H1 (cell line): ENCODE data around the gene NEU2. TPM values are rescaled to one million over a fixed set of nuclear protein-coding genes. Genes with fewer than 3 reads are reported as not detected.
A peak's percentile ranks its signal among the peaks of the same experiment; 100 is the strongest.

Source experiments
- CTCF ChIA-PET: fragments of 300-600 bp; sonication (Branson Sonifier 250); formaldehyde crosslinking; loops from one replicate; lab custom pipeline; 2021; ENCODE audit not compliant: partially characterized antibody; lab: Charles Lee
- POLR2A ChIA-PET: fragments of 300-600 bp; sonication (Branson Sonifier 250); formaldehyde crosslinking; loops from one replicate; lab custom pipeline; 2021; ENCODE audit warnings: inconsistent platforms; ENCODE audit not compliant: partially characterized antibody; lab: Charles Lee
- DNase-seq, 2 experiments: peaks; one replicate each; pipeline versions ENCODE4 v3.0.0 to v3.0.0-alpha.2; 2010 to 2022; ENCODE audit warnings: low spot score in 2 of 2, low read depth in 1 of 2, mixed read lengths in 1 of 2
- FAIRE-seq: peaks from 2 replicates; lab custom pipeline; 2011; peaks lifted over from hg19 to GRCh38; lab: Jason Lieb, UNC
- H2AFZ ChIP-seq: 2 replicates; pipeline ENCODE4 v1.8.1; 2012; ENCODE audit warnings: low read length, inconsistent platforms
- H2AK5ac ChIP-seq: 2 replicates; pipeline ENCODE4 v1.6.1; 2013; ENCODE audit warnings: low read depth, low read length
- H2BK120ac ChIP-seq: replicated peaks from 2 replicates; pipeline ENCODE3; 2013; ENCODE audit warnings: low read depth, low read length, inconsistent platforms
- H2BK12ac ChIP-seq: 2 replicates; pipeline ENCODE4 v1.6.1; 2013; ENCODE audit warnings: low read depth, low read length
- H2BK15ac ChIP-seq: 2 replicates; pipeline ENCODE4 v1.6.1; 2013; ENCODE audit warnings: low read length
- H2BK20ac ChIP-seq: 2 replicates; pipeline ENCODE4 v1.6.1; 2013; ENCODE audit warnings: low read length
- H2BK5ac ChIP-seq: 2 replicates; pipeline ENCODE4 v1.6.1; 2013; ENCODE audit warnings: low read depth, low read length
- H3K14ac ChIP-seq: 2 replicates; pipeline ENCODE4 v1.6.1; 2013; ENCODE audit warnings: inconsistent platforms; ENCODE audit not compliant: insufficient read length
- H3K18ac ChIP-seq: 2 replicates; pipeline ENCODE4 v1.6.1; 2013; ENCODE audit warnings: low read length; ENCODE audit errors: extremely low read depth
- H3K23ac ChIP-seq: 2 replicates; pipeline ENCODE4 v1.6.1; 2013; ENCODE audit warnings: inconsistent platforms; ENCODE audit not compliant: insufficient read length
- H3K23me2 ChIP-seq: 2 replicates; pipeline ENCODE4 v1.6.1; 2013; ENCODE audit warnings: low read depth, low read length
- H3K27ac ChIP-seq: 2 replicates; pipeline ENCODE4 v1.6.1; 2011; ENCODE audit warnings: low read depth, low read length, inconsistent platforms
- H3K27me3 ChIP-seq, 4 experiments: replicated peaks in 1 of 4; 1 replicate in 1 of 4; 2 replicates in 3 of 4; pipeline versions ENCODE4 v1.6.1 to v1.8.1; 2011 to 2013; ENCODE audit warnings: low read length in 3 of 4, mild to moderate bottlenecking in 3 of 4, inconsistent platforms in 2 of 4, mixed read lengths in 2 of 4, moderate library complexity in 1 of 4; ENCODE audit not compliant: control insufficient read depth in 3 of 4, insufficient read depth in 3 of 4; ENCODE audit errors: extremely low read depth in 1 of 4
- H3K36me3 ChIP-seq, 4 experiments: 2 replicates each; pipeline versions ENCODE4 v1.6.1 to v1.8.1; 2011 to 2013; ENCODE audit warnings: mild to moderate bottlenecking in 4 of 4, low read length in 3 of 4, moderate library complexity in 2 of 4, control low read depth in 1 of 4, inconsistent platforms in 1 of 4; ENCODE audit not compliant: insufficient read depth in 4 of 4, control insufficient read depth in 2 of 4
- H3K4ac ChIP-seq: replicated peaks from 2 replicates; pipeline ENCODE3; 2013; ENCODE audit warnings: low read length, low read depth, mixed read lengths, inconsistent platforms; ENCODE audit not compliant: insufficient read length
- H3K4me1 ChIP-seq, 4 experiments: replicated peaks in 1 of 4; 1 replicate in 1 of 4; 2 replicates in 3 of 4; pipeline versions ENCODE4 v1.6.1 to v1.8.1; 2011 to 2013; ENCODE audit warnings: low read length in 3 of 4, inconsistent platforms in 2 of 4, mixed read lengths in 1 of 4; ENCODE audit not compliant: insufficient read depth in 4 of 4, control insufficient read depth in 3 of 4
- H3K4me2 ChIP-seq, 2 experiments: 2 replicates each; pipeline versions ENCODE4 v1.6.1 to v1.8.1; 2011 to 2013; ENCODE audit warnings: low read depth in 2 of 2, low read length in 2 of 2, control low read depth in 1 of 2, inconsistent platforms in 1 of 2, mild to moderate bottlenecking in 1 of 2; ENCODE audit not compliant: insufficient read depth in 1 of 2
- H3K4me3 ChIP-seq, 4 experiments: fragments of 200-600, 300-600 bp in 1 of 4; sonication (generic), shearing (Covaris generic), sonication (Bioruptor Twin) in 1 of 4; 2 replicates each; pipeline versions ENCODE4 v1.5.1 to v1.8.1; 2011 to 2016; ENCODE audit warnings: low read length in 4 of 4, low read depth in 3 of 4, control low read depth in 2 of 4, inconsistent platforms in 2 of 4, mild to moderate bottlenecking in 2 of 4, mixed read lengths in 1 of 4, moderate library complexity in 1 of 4; ENCODE audit not compliant: insufficient read depth in 2 of 4; ENCODE audit errors: extremely low read depth in 1 of 4
- H3K56ac ChIP-seq: replicated peaks from 2 replicates; pipeline ENCODE3; 2013; ENCODE audit warnings: low read depth, mild to moderate bottlenecking, mixed read lengths, low read length, inconsistent platforms; ENCODE audit not compliant: insufficient read length
- H3K79me1 ChIP-seq: 2 replicates; pipeline ENCODE4 v1.6.1; 2013; ENCODE audit warnings: low read depth, low read length, control low read depth
- H3K79me2 ChIP-seq, 2 experiments: 2 replicates each; pipeline versions ENCODE4 v1.6.1 to v1.8.1; 2012 to 2013; ENCODE audit warnings: low read length in 2 of 2, mild to moderate bottlenecking in 2 of 2, inconsistent platforms in 1 of 2; ENCODE audit not compliant: insufficient read depth in 2 of 2, control insufficient read depth in 1 of 2
- H3K9ac ChIP-seq, 4 experiments: replicated peaks in 1 of 4; 1 replicate in 1 of 4; 2 replicates in 3 of 4; pipeline versions ENCODE4 v1.6.1 to v1.8.1; 2011 to 2013; ENCODE audit warnings: low read depth in 3 of 4, low read length in 3 of 4, control low read depth in 2 of 4, mild to moderate bottlenecking in 2 of 4, moderate library complexity in 2 of 4, inconsistent platforms in 1 of 4; ENCODE audit errors: extremely low read depth in 1 of 4
- H3K9me3 ChIP-seq, 2 experiments: 2 replicates each; pipeline versions ENCODE4 v1.6.1 to v1.8.1; 2012 to 2013; ENCODE audit warnings: mild to moderate bottlenecking in 2 of 2, moderate library complexity in 2 of 2, control low read depth in 1 of 2, inconsistent platforms in 1 of 2, low read depth in 1 of 2, low read length in 1 of 2, mixed read lengths in 1 of 2; ENCODE audit not compliant: insufficient read depth in 2 of 2
- H4K20me1 ChIP-seq, 2 experiments: replicated peaks in 1 of 2; 2 replicates each; pipeline versions ENCODE3 to v1.8.1; 2011 to 2013; ENCODE audit warnings: inconsistent platforms in 2 of 2, low read length in 2 of 2, mild to moderate bottlenecking in 1 of 2; ENCODE audit not compliant: insufficient read depth in 2 of 2, control insufficient read depth in 1 of 2
- H4K5ac ChIP-seq: 2 replicates; pipeline ENCODE4 v1.6.1; 2013; ENCODE audit warnings: low read length, low read depth, mixed read lengths, inconsistent platforms; ENCODE audit not compliant: insufficient read length
- H4K8ac ChIP-seq: 2 replicates; pipeline ENCODE4 v1.8.0; 2013; ENCODE audit warnings: mild to moderate bottlenecking, moderate library complexity, low read length, inconsistent platforms; ENCODE audit not compliant: insufficient read depth; ENCODE audit errors: extremely low read depth
- H4K91ac ChIP-seq: replicated peaks from 2 replicates; pipeline ENCODE3; 2013; ENCODE audit warnings: low read length, mixed read lengths, inconsistent platforms; ENCODE audit not compliant: insufficient read length
- ATF3 ChIP-seq: IDR thresholded peaks from 2 replicates; pipeline ENCODE4 v1.6.1; 2011; ENCODE audit warnings: low read depth, mild to moderate bottlenecking, low read length; ENCODE audit not compliant: insufficient read depth
- KDM4A ChIP-seq: IDR thresholded peaks from one replicate; pipeline ENCODE4 v1.7.1; 2012; ENCODE audit warnings: low read depth, mild to moderate bottlenecking, moderate library complexity, low read length, inconsistent platforms; ENCODE audit not compliant: severe bottlenecking
- RAD21 ChIP-seq, 2 experiments: IDR thresholded peaks in 1 of 2; conservative IDR thresholded peaks in 1 of 2; 2 replicates each; pipeline ENCODE4 v1.6.1; 2011; ENCODE audit warnings: low read depth in 2 of 2, low read length in 2 of 2, improper control_type of control experiment in 1 of 2, inconsistent platforms in 1 of 2, mild to moderate bottlenecking in 1 of 2, moderate library complexity in 1 of 2
- WGBS, 2 experiments: shearing (Covaris generic) in 1 of 2; methylation state at CpG; one replicate each; pipeline versions ENCODE4 v1.1.6 to v1.1.7; 2013 to 2015; ENCODE audit warnings: low lambda C conversion rate in 2 of 2, mixed read lengths in 2 of 2, inconsistent platforms in 1 of 2, low coverage in 1 of 2, missing lambda C conversion rate in 1 of 2; ENCODE audit not compliant: insufficient replicate concordance in 2 of 2, insufficient coverage in 1 of 2, insufficient read length in 1 of 2; ENCODE audit errors: extremely low coverage in 1 of 2, missing lambda C conversion rate in 1 of 2; 5-methylcytosine and 5-hydroxymethylcytosine counted together
- polyA plus RNA-seq, 7 experiments: library from polyadenylated mRNA; depleted of rRNA in 3 of 7; stranded (reverse) in 5 of 7; unstranded in 2 of 7; fragments of >200 nt in 5 of 7; fragments of 200-250 nt in 2 of 7; gene quantifications; 1 replicate in 5 of 7; 2 replicates in 1 of 7; 4 replicates in 1 of 7; pipeline versions ENCODE4 v1.2.1 to v1.2.3, GENCODE V29; 2011 to 2013; ENCODE audit warnings: missing spikeins in 2 of 7, mixed read lengths in 2 of 7
- total RNA-seq: library from RNA; stranded (reverse); fragmentation: NEBNext Ultra II Directional; extraction: Animal tissue kit (Norgen Biotek cat#: 25700); gene quantifications from 2 replicates; pipeline ENCODE4 v1.2.1, GENCODE V29; 2021

Gene NEU2
- total and polyA plus RNA-seq, 2 of the 8 experiments (the other 6 are each of a cell fraction or from before 2014, with no cell fraction given), result 0.12 TPM; not detected in 1

GRCh38 chr2:233049194-233049761, 16.8 kb downstream of the NEU2 start:
- peaks cover 10% of the 10 kb centered on the region; the same call in 1 of the 2 replicates for H3K23me2 ChIP-seq
- peak overlapping the region; percentile 9 for H3K18ac ChIP-seq
- no peak overlapping the region for H3K9ac ChIP-seq
- no peaks in the 10 kb centered on the region for H3K79me1 ChIP-seq
- POLR2A ChIA-PET, result interaction anchor here (0.9 to 1.8 kb wide), 4 partner anchors 15 to 37 kb away, joined by 3 to 5 read pairs (median 3); no protein-coding TSS in a partner anchor
- H2BK20ac ChIP-seq, result peak overlapping the region; percentile 75
- H4K20me1 ChIP-seq, result no peaks in the 10 kb centered on the region
- peak overlapping the region; percentile 97; the same call in 1 of the 2 replicates for H2BK12ac ChIP-seq
- H3K27me3 ChIP-seq, result peaks cover 0 to 2% (median 0%) of the 10 kb centered on the region in 4 experiments; a peak in 2 of 7 replicates
- no peak for FAIRE-seq
- H2BK15ac ChIP-seq, result peak overlapping the region; percentile 75; the same call in 1 of the 2 replicates
- no peak overlapping the region for H4K8ac ChIP-seq
- no peak overlapping the region for H2BK120ac ChIP-seq
- DNase-seq, result no peak
- H3K4me2 ChIP-seq, result no peak overlapping the region; a peak in 1 of 4 replicates
- TF ChIP-seq KDM4A (no peak), RAD21 (IDR thresholded peaks at IDR 0.05 in 1 of 2, conservative IDR thresholded peaks at IDR 0.05 in 1 of 2; ENCODE audit: low read depth in 2 of 2, low read length in 2 of 2) (0 out of 4 replicates have a peak, but pooled peaks of 1 of the 2 experiments have one; percentile 4), ATF3 (no peak)
- TF ChIP-seq, all 59 proteins: peak for 1
- Histone ChIP-seq H3K79me2 (no peaks in the 10 kb centered on the region), H2BK5ac (peak overlapping the region; percentile 85; the same call in 1 of the 2 replicates), H3K36me3 (no peaks in the 10 kb centered on the region), H4K5ac (no peak overlapping the region), H3K9me3 (no peaks in the 10 kb centered on the region), H3K14ac (no peak overlapping the region), H4K91ac (no peak overlapping the region), H3K4me3 (no peak overlapping the region), H2AFZ (no peak overlapping the region), H3K23ac (no peak overlapping the region), H3K27ac (no peak overlapping the region), H3K4me1 (peaks cover 11 to 18% (median 15%) of the 10 kb centered on the region in 4 experiments), H3K56ac (no peak overlapping the region), H2AK5ac (no peak overlapping the region; the same call in 1 of the 2 replicates), H3K4ac (no peak overlapping the region)
- WGBS, 2 experiments, result 80% methylated on average over 4 of the region's 4 CpGs; no CpG with 5 or more reads in 1 of the 2 experiments
- CTCF ChIA-PET, result interaction anchor here (0.7 to 3.4 kb wide), 11 partner anchors 8 to 202 kb away, joined by 3 to 32 read pairs (median 3); partner anchors contain the start of genes ATG16L1, INPP5D and NEU2
